Astrocyte of the spinal cord (primary cell): ENCODE results near the gene RPS6KB1.
"Not testable (repeated sequence)": the region's sequence is repeated elsewhere in the genome, so short reads cannot be mapped to it uniquely, and the experiment has no call there.

ENCODE experiments used
- DNase-seq: peaks from one replicate; pipeline ENCODE4 v3.0.0; 2011; ENCODE audit warnings: low read depth, low spot score
- H3K4me3 ChIP-seq: 2 replicates; pipeline ENCODE4 v1.5.1; 2011; ENCODE audit warnings: low read depth, mild to moderate bottlenecking, low read length, moderate library complexity
- CTCF ChIP-seq: IDR thresholded peaks from 2 replicates; pipeline ENCODE4 v1.5.1; 2012; ENCODE audit warnings: low read depth, mild to moderate bottlenecking, low read length, inconsistent platforms
- in situ Hi-C: cut with HindIII; loops from 2 replicates; pipeline ENCODE4 v1.10.0; 2017; ENCODE audit warnings: low sequenced_read_pairs

RPS6KB1 gene

GRCh38 chr17:59954856-59955255 is 61.9 kb downstream of the RPS6KB1 start:
- in situ Hi-C loops, result no loop called here
- H3K4me3 ChIP-seq, result no peak overlapping the region
- no peak for TF ChIP-seq CTCF
- no peak for DNase-seq

- DNase-seq, in situ Hi-C loops, H3K4me3 ChIP-seq: not testable (repeated sequence)
Observed at GRCh38 chr17:59959574-59959973, 66.7 kb downstream of the RPS6KB1 start.

- in situ Hi-C loops, result no loop called here
- no peak for DNase-seq
- H3K4me3 ChIP-seq, result no peak overlapping the region
- no peak for TF ChIP-seq CTCF
Observed at GRCh38 chr17:59962739-59963318, 69.9 kb downstream of the RPS6KB1 start.

GRCh38 chr17:59963738-59964481 is 71.0 kb downstream of the RPS6KB1 start:
- no peak for TF ChIP-seq CTCF
- in situ Hi-C loops, result no loop called here
- H3K4me3 ChIP-seq, result peak overlapping the region; percentile 90
- peak; percentile 70 for DNase-seq

- DNase-seq, result peak; percentile 85
- in situ Hi-C loops, result no loop called here
- TF ChIP-seq CTCF, result no peak
- peak within 1 kb of the TSS; percentile 90 for H3K4me3 ChIP-seq
Observed at GRCh38 chr17:59964482-59965328, 71.8 kb downstream of the RPS6KB1 start, which contains the start of gene RNFT1. Gene RNFT1, minus strand, starts transcription at chr17:59964740. Its CDS starts 77 bp downstream, at chr17:59964663.

- H3K4me3 ChIP-seq, in situ Hi-C loops, DNase-seq: not testable (repeated sequence)
Observed at GRCh38 chr17:59971771-59972170, 78.8 kb downstream of the RPS6KB1 start.

- no peak overlapping the region for H3K4me3 ChIP-seq
- in situ Hi-C loops, result no loop called here
- peak; percentile 4 for DNase-seq
- no peak for TF ChIP-seq CTCF
Observed at GRCh38 chr17:59972778-59973177, 79.9 kb downstream of the RPS6KB1 start.

- DNase-seq, in situ Hi-C loops, H3K4me3 ChIP-seq: not testable (repeated sequence)
Observed at GRCh38 chr17:59973483-59973882, 80.6 kb downstream of the RPS6KB1 start.

- in situ Hi-C loops, H3K4me3 ChIP-seq, DNase-seq: not testable (repeated sequence)
Observed at GRCh38 chr17:59975166-59975565, 82.2 kb downstream of the RPS6KB1 start.

- H3K4me3 ChIP-seq, in situ Hi-C loops, DNase-seq: not testable (repeated sequence)
Observed at GRCh38 chr17:59996608-59997007, 103.7 kb downstream of the RPS6KB1 start.
